A673 (cell line): ENCODE measurements around the gene VGLL1.

Source experiments
- EZH2 ChIP-seq: fragments of 200-600 bp; sonication (generic); IDR thresholded peaks from 2 replicates; pipeline ENCODE4 v1.6.1; 2017; ENCODE audit warnings: borderline replicate concordance, low read depth, mild to moderate bottlenecking, mixed read lengths, antibody characterized with exemption, low read length; ENCODE audit not compliant: poor library complexity, severe bottlenecking
- TF ChIP-seq, protein P1 (sequence below): fragments of 300-800, 200-600 bp; sonication (generic); conservative IDR thresholded peaks from 2 replicates; pipeline ENCODE4 v1.5.1; 2017; ENCODE audit warnings: low read depth, mild to moderate bottlenecking, antibody characterized with exemption, low read length, moderate library complexity, mixed read lengths

DNA sequence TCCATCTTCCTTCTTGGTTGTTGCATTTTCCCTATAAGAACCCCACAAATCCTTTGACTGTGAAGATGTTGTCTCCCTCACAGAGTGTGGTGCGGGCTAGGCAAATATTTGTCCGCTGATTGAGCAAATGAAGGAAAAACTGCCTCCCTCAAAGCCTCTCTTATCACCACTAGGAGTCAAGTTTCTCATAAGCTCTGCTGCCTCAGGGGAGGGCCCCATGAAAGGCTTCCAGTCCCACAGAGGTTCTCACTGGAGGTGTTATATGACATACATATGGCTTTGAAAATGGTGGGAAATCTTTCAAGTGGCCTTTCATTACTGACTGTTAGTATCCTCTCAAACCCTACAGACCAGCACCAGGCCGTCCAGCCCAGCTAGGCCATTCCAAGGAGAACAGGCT, 9.3 kb downstream of the VGLL1 start:
- TF ChIP-seq, protein P1, sequence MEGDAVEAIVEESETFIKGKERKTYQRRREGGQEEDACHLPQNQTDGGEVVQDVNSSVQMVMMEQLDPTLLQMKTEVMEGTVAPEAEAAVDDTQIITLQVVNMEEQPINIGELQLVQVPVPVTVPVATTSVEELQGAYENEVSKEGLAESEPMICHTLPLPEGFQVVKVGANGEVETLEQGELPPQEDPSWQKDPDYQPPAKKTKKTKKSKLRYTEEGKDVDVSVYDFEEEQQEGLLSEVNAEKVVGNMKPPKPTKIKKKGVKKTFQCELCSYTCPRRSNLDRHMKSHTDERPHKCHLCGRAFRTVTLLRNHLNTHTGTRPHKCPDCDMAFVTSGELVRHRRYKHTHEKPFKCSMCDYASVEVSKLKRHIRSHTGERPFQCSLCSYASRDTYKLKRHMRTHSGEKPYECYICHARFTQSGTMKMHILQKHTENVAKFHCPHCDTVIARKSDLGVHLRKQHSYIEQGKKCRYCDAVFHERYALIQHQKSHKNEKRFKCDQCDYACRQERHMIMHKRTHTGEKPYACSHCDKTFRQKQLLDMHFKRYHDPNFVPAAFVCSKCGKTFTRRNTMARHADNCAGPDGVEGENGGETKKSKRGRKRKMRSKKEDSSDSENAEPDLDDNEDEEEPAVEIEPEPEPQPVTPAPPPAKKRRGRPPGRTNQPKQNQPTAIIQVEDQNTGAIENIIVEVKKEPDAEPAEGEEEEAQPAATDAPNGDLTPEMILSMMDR = no peak
- TF ChIP-seq EZH2 = no peak
